SK-N-SH treated with all-trans-retinoic acid at 6 μM for 48 hours (cell line): Measurements from ENCODE around the gene INPP5B.

Experiments
- ARNTL ChIP-seq: fragments of 450-650 bp; formaldehyde crosslinking; IDR thresholded peaks from 2 replicates; pipeline ENCODE4 v1.5.0; 2020; ENCODE audit warnings: low read depth, mild to moderate bottlenecking, moderate library complexity, borderline replicate concordance
- CREB5 ChIP-seq: fragments of 250-450 bp; sonication (Bioruptor Pico); IDR thresholded peaks from 2 replicates; pipeline ENCODE4 v1.5.1; 2020; ENCODE audit warnings: low read depth, mild to moderate bottlenecking, moderate library complexity
- CSDC2 ChIP-seq: fragments of 250-450 bp; sonication (Bioruptor Pico); IDR thresholded peaks from 2 replicates; pipeline ENCODE4 v1.5.0; 2020; ENCODE audit warnings: mild to moderate bottlenecking, moderate library complexity
- CSRNP3 ChIP-seq: fragments of 250-450 bp; sonication (Bioruptor Pico); IDR thresholded peaks from 2 replicates; pipeline ENCODE4 v1.5.1; 2021; ENCODE audit warnings: mild to moderate bottlenecking, moderate library complexity
- ESRRG ChIP-seq: fragments of 250-450 bp; sonication (Bioruptor Pico); IDR thresholded peaks from 2 replicates; pipeline ENCODE4 v1.6.1; 2021; ENCODE audit warnings: mild to moderate bottlenecking
- GLIS3 ChIP-seq: fragments of 250-450 bp; sonication (Bioruptor Pico); IDR thresholded peaks from 2 replicates; pipeline ENCODE4 v1.5.0; 2020; ENCODE audit warnings: mild to moderate bottlenecking, moderate library complexity
- OSR1 ChIP-seq: fragments of 250-450 bp; sonication (Bioruptor Pico); IDR thresholded peaks from 2 replicates; pipeline ENCODE4 v1.8.0; 2022; ENCODE audit warnings: moderate library complexity, mild to moderate bottlenecking, inconsistent platforms
- PATZ1 ChIP-seq: fragments of 250-450 bp; sonication (Bioruptor Pico); IDR thresholded peaks from 2 replicates; pipeline ENCODE4 v1.8.0; 2020; ENCODE audit warnings: mild to moderate bottlenecking, moderate library complexity, borderline replicate concordance
- POU6F1 ChIP-seq: fragments of 250-450 bp; sonication (Bioruptor Pico); IDR thresholded peaks from 2 replicates; pipeline ENCODE4 v1.8.0; 2021; ENCODE audit warnings: low read depth, mild to moderate bottlenecking, moderate library complexity, borderline replicate concordance
- TCF4 ChIP-seq: fragments of 250-450 bp; sonication (Bioruptor Pico); IDR thresholded peaks from 2 replicates; pipeline ENCODE4 v1.8.0; 2021; ENCODE audit warnings: mild to moderate bottlenecking, moderate library complexity, borderline replicate concordance
- TSHZ2 ChIP-seq: fragments of 250-450 bp; sonication (Bioruptor Pico); IDR thresholded peaks from 2 replicates; pipeline ENCODE4 v1.5.0; 2020; ENCODE audit warnings: mild to moderate bottlenecking, moderate library complexity
- ZFP3 ChIP-seq: fragments of 250-450 bp; sonication (Bioruptor Pico); IDR thresholded peaks from 2 replicates; pipeline ENCODE4 v1.5.0; 2020; ENCODE audit warnings: mild to moderate bottlenecking, moderate library complexity
- ZFP30 ChIP-seq: fragments of 450-650 bp; formaldehyde crosslinking; IDR thresholded peaks from 2 replicates; pipeline ENCODE4 v1.5.0; 2022; ENCODE audit warnings: mild to moderate bottlenecking, moderate library complexity
- ZNF565 ChIP-seq: fragments of 450-650 bp; formaldehyde crosslinking; conservative IDR thresholded peaks from 2 replicates; pipeline ENCODE4 v1.5.0; 2020; ENCODE audit warnings: low read depth, mild to moderate bottlenecking, moderate library complexity

- TF ChIP-seq TCF4 (CRISPR knock-in tag) (no peak), ESRRG (CRISPR knock-in tag) (no peak), ZFP30 (CRISPR knock-in tag) (no peak), OSR1 (CRISPR knock-in tag) (no peak), POU6F1 (CRISPR knock-in tag) (no peak), ZNF565 (no peak), PATZ1 (CRISPR knock-in tag) (no peak), ARNTL (CRISPR knock-in tag) (no peak), CSRNP3 (no peak), CREB5 (CRISPR knock-in tag) (no peak), ZFP3 (CRISPR knock-in tag) (no peak), TSHZ2 (CRISPR knock-in tag) (no peak), CSDC2 (CRISPR knock-in tag) (no peak), GLIS3 (no peak)
Observed at GRCh38 chr1:37952738-37953137, 5.9 kb upstream of the INPP5B start.
